K562 (cell line): ENCODE measurements around the gene SHISA5. TPM values are rescaled to one million over a fixed set of nuclear protein-coding genes. Genes with fewer than 3 reads are reported as not detected.

ENCODE experiments used
- CREB3 ChIP-seq: fragments of 450-650 bp; conservative IDR thresholded peaks from 2 replicates; pipeline ENCODE4 v1.6.1; 2016; ENCODE audit warnings: missing genetic modification characterization, low read depth, mild to moderate bottlenecking, missing compliant biosample characterization, moderate library complexity
- MGA ChIP-seq: fragments of 450-650 bp; IDR thresholded peaks from 2 replicates; pipeline ENCODE4 v1.6.1; 2016; ENCODE audit warnings: mild to moderate bottlenecking, moderate library complexity
- polyA plus RNA-seq, 8 experiments: library from polyadenylated mRNA; depleted of rRNA in 4 of 8; stranded (reverse) in 5 of 8; unstranded in 3 of 8; fragments of >200 nt; fragmentation: Nextera tagmentation in 2 of 8; fragmentation: Illumina TruSeq in 1 of 8; extraction: Ambion mirVana in 2 of 8; extraction: Trizol in 1 of 8; gene quantifications; 2 replicates each; pipeline versions ENCODE4 v1.2.1 to v1.2.3, GENCODE V29; 2011 to 2014; ENCODE audit warnings: inconsistent platforms in 1 of 8, missing spikeins in 1 of 8
- total RNA-seq, 7 experiments: library from RNA; depleted of rRNA in 6 of 7; stranded (reverse); fragments of >200 nt in 6 of 7; fragmentation: Illumina TruSeq in 2 of 7; extraction: Trizol in 2 of 7; gene quantifications; 2 replicates each; pipeline versions ENCODE4 v1.2.1 to v1.2.3, GENCODE V29; 2011 to 2021; ENCODE audit warnings: low replicate concordance in 1 of 7

The SHISA5 gene
- total and polyA plus RNA-seq, 9 of the 15 experiments (the other 6 are each of a cell fraction or from before 2014, with no cell fraction given): 8.4 to 85.8 (median 56.1) TPM

GRCh38 chr3:48439820-48440589, 64.0 kb downstream of the SHISA5 start, which contains the start of the genes CCDC51 and TMA7 (continued):
- TF ChIP-seq MGA: peak; percentile 85
- no peak for TF ChIP-seq CREB3
